ENCODE measurements around the gene TRAF3IP3.

- TF ChIP-seq CTCF (conservative IDR thresholded peaks at IDR 0.05) (no peak), EZH2 (IDR thresholded peaks at IDR 0.05; ENCODE audit: low read depth) (no peak)
These were observed 9.2 kb upstream of the TRAF3IP3 start for GRCh38 chr1:209746451-209747165.
